Measurements from ENCODE around the gene PRKCA. TPM values are rescaled to one million over a fixed set of nuclear protein-coding genes. Genes with fewer than 3 reads are reported as not detected.

PRKCA gene
- total and polyA plus RNA-seq, 2 donors (not counting 3 experiments of a cell fraction or from before 2014, with no cell fraction given), result 7.5 to 34.2 TPM

GRCh38 chr17:66446419-66446818 is 144.0 kb downstream of the PRKCA start:
- POLR2A ChIA-PET, result no interaction called here
- no TSS peak for BruUV-seq (replicated peaks)
- Histone ChIP-seq H3K4me2 (ENCODE audit: insufficient read depth, low read length) (no peak overlapping the region), H3K79me2 (ENCODE audit: control insufficient read depth, insufficient read depth, low read length) (peaks cover 3% of the 10 kb centered on the region), H3K9ac (replicated peaks; ENCODE audit: extremely low read depth, insufficient read depth, low read length) (no peak overlapping the region), H3K36me3 (ENCODE audit: control insufficient read depth in 2 of 2, extremely low read depth in 1 of 2, insufficient read depth in 2 of 2, low read length in 2 of 2) (no peaks in the 10 kb centered on the region), H3K9me1 (replicated peaks; ENCODE audit: control insufficient read depth, extremely low read depth, insufficient read depth, low read length) (no peaks in the 10 kb centered on the region), H3K27me3 (ENCODE audit: control insufficient read depth in 2 of 2, insufficient read depth in 2 of 2, low read length in 2 of 2) (no peaks in the 10 kb centered on the region), H3K9me3 (replicated peaks; ENCODE audit: control insufficient read depth, insufficient read depth, low read length) (no peaks in the 10 kb centered on the region), H3K4me3 (replicated peaks in 1 of 3; ENCODE audit: insufficient read depth in 1 of 3, low read depth in 1 of 3, low read length in 3 of 3) (no peak overlapping the region), H3K27ac (ENCODE audit: insufficient read depth, low read depth, low read length) (no peak overlapping the region), H4K20me1 (replicated peaks; ENCODE audit: control insufficient read depth, extremely low read depth, insufficient read depth, low read length) (no peaks in the 10 kb centered on the region), H2AFZ (ENCODE audit: low read depth, low read length) (no peak overlapping the region), H3K4me1 (ENCODE audit: control insufficient read depth, extremely low read depth, insufficient read depth, low read length) (peaks cover 4% of the 10 kb centered on the region)
- DNase-seq (ENCODE audit: low read depth, low spot score) (no peak), FAIRE-seq (no peak)
- CTCF ChIA-PET, result interaction anchor here (1.1 to 1.4 kb wide), 2 partner anchors 8 to 133 kb away, joined by 3 read pairs; no protein-coding TSS in a partner anchor
- dilution Hi-C loops (cut with MboI; ENCODE audit: extremely low pct_ligation_motif_present, low sequenced_read_pairs) (no loop called here), intact Hi-C loops (cut with micrococcal nuclease) (no loop called here)
- TF ChIP-seq FOS (IDR thresholded peaks at IDR 0.05; ENCODE audit: borderline replicate concordance, insufficient read depth, low read length), result no peak
- no peak for TF ChIP-seq MYC (IDR thresholded peaks at IDR 0.05; ENCODE audit: low read depth, low read length)
- TF ChIP-seq POLR2A (IDR thresholded peaks at IDR 0.05; ENCODE audit: low read depth, low read length), result no peak
- TF ChIP-seq POLR2AphosphoS5 (IDR thresholded peaks at IDR 0.05; ENCODE audit: insufficient read depth, low read depth, low read length), result no peak
- no peak for TF ChIP-seq MAX (IDR thresholded peaks at IDR 0.05; ENCODE audit: insufficient read depth, insufficient read length)
- TF ChIP-seq CTCF (IDR thresholded peaks at IDR 0.05; ENCODE audit: extremely low read depth in 1 of 2, insufficient read depth in 1 of 2, low read depth in 1 of 2, low read length in 2 of 2), result no peak

- no peak overlapping the region for H3K27ac ChIP-seq (ENCODE audit: insufficient read depth, low read depth, low read length)
- H3K27me3 ChIP-seq (ENCODE audit: control insufficient read depth in 2 of 2, insufficient read depth in 2 of 2, low read length in 2 of 2), result no peaks in the 10 kb centered on the region
- intact Hi-C loops (cut with micrococcal nuclease) (no loop called here), dilution Hi-C loops (cut with MboI; ENCODE audit: extremely low pct_ligation_motif_present, low sequenced_read_pairs) (no loop called here)
- H3K4me1 ChIP-seq (ENCODE audit: control insufficient read depth, extremely low read depth, insufficient read depth, low read length), result peaks cover 6% of the 10 kb centered on the region
- no peak overlapping the region for H3K4me3 ChIP-seq (replicated peaks in 1 of 3; ENCODE audit: insufficient read depth in 1 of 3, low read depth in 1 of 3, low read length in 3 of 3)
- H3K9me3 ChIP-seq (replicated peaks; ENCODE audit: control insufficient read depth, insufficient read depth, low read length), result no peaks in the 10 kb centered on the region
- TF ChIP-seq MAX (IDR thresholded peaks at IDR 0.05; ENCODE audit: insufficient read depth, insufficient read length) (no peak), CTCF (IDR thresholded peaks at IDR 0.05; ENCODE audit: extremely low read depth in 1 of 2, insufficient read depth in 1 of 2, low read depth in 1 of 2, low read length in 2 of 2) (no peak), FOS (IDR thresholded peaks at IDR 0.05; ENCODE audit: borderline replicate concordance, insufficient read depth, low read length) (no peak), POLR2A (IDR thresholded peaks at IDR 0.05; ENCODE audit: low read depth, low read length) (no peak), EZH2 (IDR thresholded peaks at IDR 0.05; ENCODE audit: borderline replicate concordance, low read depth, low read length, severe bottlenecking) (no peak), POLR2AphosphoS5 (IDR thresholded peaks at IDR 0.05; ENCODE audit: insufficient read depth, low read depth, low read length) (no peak)
- BruUV-seq (replicated peaks), result no TSS peak
- no peak overlapping the region for H2AFZ ChIP-seq (ENCODE audit: low read depth, low read length)
- no peak for FAIRE-seq
- H3K9ac ChIP-seq (replicated peaks; ENCODE audit: extremely low read depth, insufficient read depth, low read length), result no peak overlapping the region
- H3K4me2 ChIP-seq (ENCODE audit: insufficient read depth, low read length), result no peak overlapping the region
- peaks cover 3% of the 10 kb centered on the region for H3K79me2 ChIP-seq (ENCODE audit: control insufficient read depth, insufficient read depth, low read length)
- DNase-seq (ENCODE audit: low read depth, low spot score), result no peak
- ChIA-PET CTCF (interaction anchor here (1.1 to 1.4 kb wide), 2 partner anchors 9 to 134 kb away, joined by 3 read pairs; no protein-coding TSS in a partner anchor), POLR2A (no interaction called here)
- no peaks in the 10 kb centered on the region for H3K9me1 ChIP-seq (replicated peaks; ENCODE audit: control insufficient read depth, extremely low read depth, insufficient read depth, low read length)
- no peaks in the 10 kb centered on the region for H3K36me3 ChIP-seq (ENCODE audit: control insufficient read depth in 2 of 2, extremely low read depth in 1 of 2, insufficient read depth in 2 of 2, low read length in 2 of 2)
- H4K20me1 ChIP-seq (replicated peaks; ENCODE audit: control insufficient read depth, extremely low read depth, insufficient read depth, low read length), result no peaks in the 10 kb centered on the region
Observed at GRCh38 chr17:66447159-66447558, 144.7 kb downstream of the PRKCA start.

Data from endothelial cell of umbilical vein (primary cell).